IMR-90 (cell line): ENCODE measurements around the gene DAP3. TPM values are rescaled to one million over a fixed set of nuclear protein-coding genes. Genes with fewer than 3 reads are reported as not detected.

Experiments
- ATAC-seq: fragments of 200-7000 bp; cut with Tn5 transposase; 2 replicates; pipeline ENCODE4 v1.9.1; 2020; ENCODE audit warnings: low read depth, mild to moderate bottlenecking, moderate library complexity
- BruUV-seq: library from RNA; stranded (reverse); fragments of 400-500 nt; replicated peaks from 2 replicates; lab custom pipeline; 2021; lab: Mats Ljungman, UMichigan
- CTCF ChIA-PET: fragments of 300-600 bp; formaldehyde crosslinking; extraction: SDS; loops from one replicate; lab custom pipeline; 2021; ENCODE audit warnings: antibody characterized with exemption; lab: Yijun Ruan, JAX
- POLR2A ChIA-PET: fragments of 300-600 bp; sonication (Branson Sonifier 250); formaldehyde crosslinking; loops from one replicate; lab custom pipeline; 2022; ENCODE audit warnings: antibody characterized with exemption; ENCODE audit not compliant: unreplicated experiment; lab: Charles Lee
- DNase-seq: peaks from one replicate; pipeline ENCODE4 v3.0.0; 2013
- H2AFZ ChIP-seq: replicated peaks from 2 replicates; pipeline ENCODE3; 2013; ENCODE audit warnings: low read length, mild to moderate bottlenecking; ENCODE audit not compliant: poor library complexity
- H2AK5ac ChIP-seq: 2 replicates; pipeline ENCODE4 v1.6.1; 2013; ENCODE audit warnings: low read depth, low read length, inconsistent platforms
- H2AK9ac ChIP-seq: replicated peaks from 2 replicates; pipeline ENCODE3; 2013; ENCODE audit warnings: mild to moderate bottlenecking, low read depth, low read length, moderate library complexity; ENCODE audit not compliant: poor library complexity
- H2BK120ac ChIP-seq: 2 replicates; pipeline ENCODE4 v1.6.1; 2013; ENCODE audit warnings: low read depth, low read length, inconsistent platforms
- H2BK15ac ChIP-seq: 3 replicates; pipeline ENCODE4 v1.6.1; 2013; ENCODE audit warnings: low read depth, low read length, inconsistent platforms
- H2BK20ac ChIP-seq: 2 replicates; pipeline ENCODE4 v1.6.1; 2013; ENCODE audit warnings: low read depth, mild to moderate bottlenecking, inconsistent platforms, low read length, moderate library complexity
- H2BK5ac ChIP-seq: 2 replicates; pipeline ENCODE4 v1.6.1; 2013; ENCODE audit warnings: mild to moderate bottlenecking, low read depth, low read length, inconsistent platforms; ENCODE audit not compliant: poor library complexity, severe bottlenecking
- H3K14ac ChIP-seq: replicated peaks from 2 replicates; pipeline ENCODE4 v1.6.1; 2013; ENCODE audit warnings: low read depth, low read length, inconsistent platforms
- H3K18ac ChIP-seq: 2 replicates; pipeline ENCODE4 v1.6.1; 2013; ENCODE audit warnings: low read depth, low read length, control low read depth
- H3K23ac ChIP-seq: 2 replicates; pipeline ENCODE4 v1.6.1; 2013; ENCODE audit warnings: low read depth, low read length, inconsistent platforms
- H3K27ac ChIP-seq: 2 replicates; pipeline ENCODE4 v1.5.1; 2013; ENCODE audit warnings: mild to moderate bottlenecking, control low read depth, low read length; ENCODE audit not compliant: insufficient read depth
- H3K27me3 ChIP-seq: 2 replicates; pipeline ENCODE4 v1.6.1; 2013; ENCODE audit warnings: low read length; ENCODE audit not compliant: control insufficient read depth, insufficient read depth
- H3K36me3 ChIP-seq: 2 replicates; pipeline ENCODE4 v1.6.1; 2013; ENCODE audit warnings: low read length, mixed read lengths; ENCODE audit not compliant: control insufficient read depth, insufficient read depth
- H3K4ac ChIP-seq: 2 replicates; pipeline ENCODE4 v1.6.1; 2013; ENCODE audit warnings: low read depth, low read length, inconsistent platforms
- H3K4me1 ChIP-seq: 2 replicates; pipeline ENCODE4 v1.6.1; 2013; ENCODE audit warnings: low read length, mixed read lengths; ENCODE audit not compliant: control insufficient read depth, insufficient read depth
- H3K4me2 ChIP-seq: 2 replicates; pipeline ENCODE4 v1.6.1; 2013; ENCODE audit warnings: low read depth, mild to moderate bottlenecking, control low read depth, low read length, moderate library complexity
- H3K4me3 ChIP-seq: 2 replicates; pipeline ENCODE4 v1.5.1; 2013; ENCODE audit warnings: low read depth, mild to moderate bottlenecking, control low read depth, low read length, moderate library complexity; ENCODE audit not compliant: insufficient read depth
- H3K56ac ChIP-seq: 2 replicates; pipeline ENCODE4 v1.6.1; 2013; ENCODE audit warnings: low read length, inconsistent platforms; ENCODE audit not compliant: insufficient read depth; ENCODE audit errors: extremely low read depth
- H3K79me1 ChIP-seq, 2 experiments: 2 replicates each; pipeline ENCODE4 v1.6.1; 2013; ENCODE audit warnings: low read length in 2 of 2, inconsistent platforms in 1 of 2, low read depth in 1 of 2
- H3K9ac ChIP-seq: 2 replicates; pipeline ENCODE4 v1.6.1; 2013; ENCODE audit warnings: low read depth, low read length, control low read depth
- H3K9me1 ChIP-seq: 2 replicates; pipeline ENCODE4 v1.6.1; 2013; ENCODE audit warnings: low read length, inconsistent platforms; ENCODE audit not compliant: insufficient read depth
- H3K9me3 ChIP-seq: 2 replicates; pipeline ENCODE4 v1.6.1; 2013; ENCODE audit warnings: low read length; ENCODE audit not compliant: control insufficient read depth, insufficient read depth
- H4K20me1 ChIP-seq: 2 replicates; pipeline ENCODE4 v1.6.1; 2013; ENCODE audit warnings: low read length, inconsistent platforms; ENCODE audit not compliant: insufficient read depth
- H4K5ac ChIP-seq: 2 replicates; pipeline ENCODE4 v1.6.1; 2013; ENCODE audit warnings: mild to moderate bottlenecking, low read depth, low read length, control low read depth
- H4K8ac ChIP-seq, 2 experiments: 2 replicates each; pipeline ENCODE4 v1.6.1; 2013; ENCODE audit warnings: low read depth in 2 of 2, low read length in 2 of 2, control low read depth in 1 of 2, inconsistent platforms in 1 of 2
- H4K91ac ChIP-seq: 2 replicates; pipeline ENCODE4 v1.6.1; 2013; ENCODE audit warnings: low read depth, low read length, inconsistent platforms; ENCODE audit not compliant: insufficient read depth
- BHLHE40 ChIP-seq: fragments of 150-350 bp; IDR thresholded peaks from 2 replicates; pipeline ENCODE4 v1.6.1; 2016; ENCODE audit warnings: mild to moderate bottlenecking, low read depth, low read length
- FOS ChIP-seq: fragments of 150-350 bp; IDR thresholded peaks from 2 replicates; pipeline ENCODE4 v1.6.1; 2016; ENCODE audit warnings: low read depth, low read length
- MAFK ChIP-seq: IDR thresholded peaks from 2 replicates; pipeline ENCODE4 v1.6.1; 2012; ENCODE audit warnings: low read depth, low read length, improper control_type of control experiment
- MAZ ChIP-seq: IDR thresholded peaks from 2 replicates; pipeline ENCODE4 v1.6.1; 2012; ENCODE audit warnings: low read depth, mild to moderate bottlenecking, low read length, improper control_type of control experiment, moderate library complexity, borderline replicate concordance
- MXI1 ChIP-seq: IDR thresholded peaks from 2 replicates; pipeline ENCODE4 v1.6.1; 2012; ENCODE audit warnings: low read depth, mild to moderate bottlenecking, low read length, moderate library complexity, borderline replicate concordance
- NFE2L2 ChIP-seq: fragments of 150-350 bp; IDR thresholded peaks from 2 replicates; pipeline ENCODE4 v1.6.1; 2016; ENCODE audit warnings: low read depth, mild to moderate bottlenecking, low read length
- POLR2A ChIP-seq: IDR thresholded peaks from 2 replicates; pipeline ENCODE4 v1.6.1; 2012; ENCODE audit warnings: mild to moderate bottlenecking, low read depth, low read length
- RFX5 ChIP-seq: IDR thresholded peaks from 2 replicates; pipeline ENCODE4 v1.8.0; 2012; ENCODE audit warnings: low read depth, mild to moderate bottlenecking, low read length, moderate library complexity
- WGBS, 2 experiments: methylation state at CpG; one replicate each; pipeline versions ENCODE4 v1.1.5 to v1.1.7; 2013; ENCODE audit warnings: missing lambda C conversion rate in 2 of 2; ENCODE audit not compliant: insufficient read length in 1 of 2; ENCODE audit errors: extremely low coverage in 2 of 2; 5-methylcytosine and 5-hydroxymethylcytosine counted together
- dilution Hi-C: fragments of 300-500 bp; cut with HindIII; formaldehyde crosslinking; loops from one replicate; pipeline ENCODE4 v1.14.3; 2018; ENCODE audit warnings: low sequenced_read_pairs; ENCODE audit not compliant: unreplicated experiment
- in situ Hi-C: fragments of 300-500 bp; cut with MboI; formaldehyde crosslinking; loops from 3 replicates; pipeline ENCODE4 v1.14.3; 2019; ENCODE audit warnings: low sequenced_read_pairs, inconsistent platforms, mixed read lengths
- intact Hi-C: fragments of 100-400 bp; cut with micrococcal nuclease; formaldehyde crosslinking; loops from 2 replicates; pipeline ENCODE4 v1.10.0; 2022
- polyA plus RNA-seq, 3 experiments: library from polyadenylated mRNA; depleted of rRNA; stranded (reverse); fragments of >200 nt; gene quantifications; 2 replicates each; pipeline ENCODE4 v1.2.3, GENCODE V29; 2012; ENCODE audit warnings: low replicate concordance in 1 of 3
- total RNA-seq: library from RNA; depleted of rRNA; stranded (reverse); fragments of >200 nt; gene quantifications from 2 replicates; pipeline ENCODE4 v1.2.3, GENCODE V29; 2012
- TF ChIP-seq, protein P1 (sequence below): fragments of 150-350 bp; IDR thresholded peaks from 2 replicates; pipeline ENCODE4 v1.6.1; 2017; ENCODE audit warnings: mild to moderate bottlenecking, antibody characterized with exemption, low read length, low read depth
- TF ChIP-seq, protein P2 (sequence below): fragments of 150-350 bp; IDR thresholded peaks from 2 replicates; pipeline ENCODE4 v1.6.1; 2016; ENCODE audit warnings: low read depth, mild to moderate bottlenecking, low read length, moderate library complexity, borderline replicate concordance

Gene DAP3
- total and polyA plus RNA-seq, 2 of the 4 experiments (the other 2 are of a cell fraction), result 48.6 to 126 TPM

DNA sequence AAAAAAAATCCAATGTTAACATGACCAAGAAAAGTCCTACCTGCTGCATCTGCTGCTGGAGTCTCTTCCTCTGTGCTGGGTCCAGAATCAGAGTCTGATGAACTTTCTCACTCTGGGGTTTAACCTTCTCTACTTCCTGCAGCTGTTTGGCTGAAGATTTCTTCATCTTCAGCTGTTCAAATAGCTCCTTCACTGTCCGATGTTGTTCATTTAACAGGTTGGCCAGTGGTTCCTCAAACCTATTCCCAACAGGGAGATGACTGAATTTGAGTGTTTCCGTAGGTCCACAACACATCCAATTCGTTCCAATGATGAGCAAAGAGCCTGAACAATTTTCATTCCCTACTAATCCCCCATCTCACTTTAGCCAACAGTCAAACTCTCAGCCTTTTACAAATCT lies 88.7 kb downstream of the DAP3 start:
- no peak overlapping the region for H3K4me2 ChIP-seq
- TF ChIP-seq FOS (no peak), NFE2L2 (no peak), POLR2A (no peak), RFX5 (no peak), MAZ (no peak), BHLHE40 (no peak), MAFK (no peak), MXI1 (no peak)
- TF ChIP-seq, protein P1, sequence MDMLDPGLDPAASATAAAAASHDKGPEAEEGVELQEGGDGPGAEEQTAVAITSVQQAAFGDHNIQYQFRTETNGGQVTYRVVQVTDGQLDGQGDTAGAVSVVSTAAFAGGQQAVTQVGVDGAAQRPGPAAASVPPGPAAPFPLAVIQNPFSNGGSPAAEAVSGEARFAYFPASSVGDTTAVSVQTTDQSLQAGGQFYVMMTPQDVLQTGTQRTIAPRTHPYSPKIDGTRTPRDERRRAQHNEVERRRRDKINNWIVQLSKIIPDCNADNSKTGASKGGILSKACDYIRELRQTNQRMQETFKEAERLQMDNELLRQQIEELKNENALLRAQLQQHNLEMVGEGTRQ, result no peak
- TF ChIP-seq, protein P2, sequence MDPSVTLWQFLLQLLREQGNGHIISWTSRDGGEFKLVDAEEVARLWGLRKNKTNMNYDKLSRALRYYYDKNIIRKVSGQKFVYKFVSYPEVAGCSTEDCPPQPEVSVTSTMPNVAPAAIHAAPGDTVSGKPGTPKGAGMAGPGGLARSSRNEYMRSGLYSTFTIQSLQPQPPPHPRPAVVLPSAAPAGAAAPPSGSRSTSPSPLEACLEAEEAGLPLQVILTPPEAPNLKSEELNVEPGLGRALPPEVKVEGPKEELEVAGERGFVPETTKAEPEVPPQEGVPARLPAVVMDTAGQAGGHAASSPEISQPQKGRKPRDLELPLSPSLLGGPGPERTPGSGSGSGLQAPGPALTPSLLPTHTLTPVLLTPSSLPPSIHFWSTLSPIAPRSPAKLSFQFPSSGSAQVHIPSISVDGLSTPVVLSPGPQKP, result no peak
- no peaks in the 10 kb centered on the region for H3K9me3 ChIP-seq
- H4K20me1 ChIP-seq, result no peaks in the 10 kb centered on the region
- no peak overlapping the region for H2BK120ac ChIP-seq
- H2AFZ ChIP-seq, result no peak overlapping the region
- no peak overlapping the region for H3K4ac ChIP-seq
- no peaks in the 10 kb centered on the region for H3K4me1 ChIP-seq
- DNase-seq (no peak), ATAC-seq (no peak)
- no TSS peak for BruUV-seq
- H4K5ac ChIP-seq, result no peak overlapping the region
- dilution Hi-C loops (no loop called here), in situ Hi-C loops (no loop called here), intact Hi-C loops (no loop called here)
- H2AK5ac ChIP-seq, result no peak overlapping the region
- no CpG with 5 or more reads among the region's 3 CpGs for WGBS, 2 experiments
- no peak overlapping the region for H3K14ac ChIP-seq
- no peak overlapping the region for H2BK20ac ChIP-seq
- no peaks in the 10 kb centered on the region for H3K27me3 ChIP-seq
- no peak overlapping the region for H3K9ac ChIP-seq
- ChIA-PET POLR2A (no interaction called here), CTCF (no interaction called here)
- H2BK15ac ChIP-seq, result no peak overlapping the region
- peaks cover 28% of the 10 kb centered on the region for H3K36me3 ChIP-seq
- H3K23ac ChIP-seq, result no peak overlapping the region
- no peak overlapping the region for H2BK5ac ChIP-seq
- peaks cover 0 to 2% of the 10 kb centered on the region in 2 experiments; a peak in 1 of 4 replicates for H3K79me1 ChIP-seq
- H4K8ac ChIP-seq, result no peak overlapping the region
- no peak overlapping the region for H3K18ac ChIP-seq
- H4K91ac ChIP-seq, result no peak overlapping the region
- no peak overlapping the region for H3K56ac ChIP-seq
- no peak overlapping the region for H3K27ac ChIP-seq
- no peak overlapping the region for H3K4me3 ChIP-seq
- no peak overlapping the region for H2AK9ac ChIP-seq
- H3K9me1 ChIP-seq, result no peaks in the 10 kb centered on the region; the same call in 1 of the 2 replicates
